GM18507 (cell line): Measurements from ENCODE around the gene FGF12.

Source experiments
- DNase-seq: peaks from one replicate; pipeline ENCODE4 v3.0.0; 2011; ENCODE audit warnings: low read depth; ENCODE audit not compliant: insufficient read length; ENCODE audit errors: extremely low spot score
- FAIRE-seq: peaks from 2 replicates; lab custom pipeline; 2011; peaks lifted over from hg19 to GRCh38; lab: Jason Lieb, UNC

FGF12 gene

GRCh38 chr3:192174283-192174682 is 553.1 kb downstream of the FGF12 start:
- DNase-seq, result no peak

GRCh38 chr3:192171213-192171612 is 556.1 kb downstream of the FGF12 start:
- FAIRE-seq, result no peak
- DNase-seq, result no peak

More at GRCh38 chr3:192174283-192174682, 553.1 kb downstream of the FGF12 start:
- no peak for FAIRE-seq

GRCh38 chr3:192170659-192171058 is 556.7 kb downstream of the FGF12 start:
- FAIRE-seq, result no peak

DNA sequence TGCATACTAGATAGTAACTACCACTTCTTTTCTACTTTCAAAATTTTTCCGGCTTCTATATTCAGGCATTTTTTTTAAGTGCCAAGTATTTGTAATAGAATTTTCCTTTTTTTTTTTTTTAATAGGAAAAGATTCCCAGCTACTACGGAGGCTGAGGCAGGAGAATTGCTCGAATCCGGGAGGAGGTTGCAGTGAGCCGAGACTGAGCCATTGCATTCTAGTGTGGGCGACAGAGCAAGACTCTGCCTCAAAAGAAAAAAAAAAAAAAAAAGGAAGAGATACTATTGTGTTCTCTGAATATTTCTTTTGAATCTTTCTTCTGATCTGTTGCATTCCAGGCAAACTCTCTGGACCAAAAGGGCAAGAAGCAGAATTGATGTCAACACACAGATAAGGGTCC is 557.3 kb downstream of the FGF12 start:
- DNase-seq (no peak), FAIRE-seq (no peak)

More at GRCh38 chr3:192170659-192171058, 556.7 kb downstream of the FGF12 start:
- DNase-seq, result no peak

GRCh38 chr3:192169332-192169915 is 557.9 kb downstream of the FGF12 start:
- FAIRE-seq (no peak), DNase-seq (no peak)

DNA sequence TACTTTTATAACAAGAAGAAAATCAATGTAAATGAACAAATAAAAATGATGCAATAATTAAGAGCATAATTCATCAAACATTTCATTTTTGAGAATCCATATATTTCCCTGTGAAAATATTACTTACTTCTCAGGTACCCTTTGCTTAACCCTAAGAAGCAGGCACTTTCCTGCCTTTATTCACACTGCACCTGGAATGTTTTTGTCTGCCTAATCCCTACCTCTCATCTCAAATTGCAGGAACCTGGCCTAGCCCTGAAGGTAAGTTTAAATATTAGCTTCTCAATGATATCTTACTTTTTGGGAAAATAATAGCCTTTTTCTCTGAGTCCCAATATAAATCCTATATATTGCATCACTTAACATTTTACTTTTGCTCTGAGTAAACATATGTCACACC is 559.1 kb downstream of the FGF12 start:
- DNase-seq (no peak), FAIRE-seq (no peak)

- DNase-seq (no peak), FAIRE-seq (no peak)
These were observed 561.8 kb downstream of the FGF12 start for GRCh38 chr3:192165552-192165951.

- FAIRE-seq, result no peak
These were observed 565.7 kb downstream of the FGF12 start for GRCh38 chr3:192161661-192162060.

DNA sequence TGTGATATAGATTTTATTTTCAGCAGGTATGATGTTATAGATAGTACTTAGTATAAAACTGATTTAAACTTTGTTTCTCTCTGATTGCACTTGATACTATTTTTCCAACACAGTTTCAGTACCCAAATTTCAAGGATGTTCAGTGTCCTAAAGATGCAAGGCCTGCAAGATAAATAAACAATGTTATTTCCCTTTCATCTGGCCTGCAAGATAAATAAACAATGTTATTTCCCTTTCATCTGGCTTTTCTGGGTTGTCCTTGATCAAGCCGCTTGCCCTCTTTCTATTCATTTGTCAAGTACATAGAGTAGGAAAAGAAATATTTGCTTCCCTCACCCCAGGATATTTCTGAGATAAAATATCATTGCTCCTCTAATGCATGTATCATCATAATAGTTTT is 571.0 kb downstream of the FGF12 start:
- DNase-seq (no peak), FAIRE-seq (no peak)

More at GRCh38 chr3:192161661-192162060, 565.7 kb downstream of the FGF12 start:
- DNase-seq, result no peak

- no peak for DNase-seq
- no peak for FAIRE-seq
These were observed 572.1 kb downstream of the FGF12 start for GRCh38 chr3:192155194-192155593.

DNA sequence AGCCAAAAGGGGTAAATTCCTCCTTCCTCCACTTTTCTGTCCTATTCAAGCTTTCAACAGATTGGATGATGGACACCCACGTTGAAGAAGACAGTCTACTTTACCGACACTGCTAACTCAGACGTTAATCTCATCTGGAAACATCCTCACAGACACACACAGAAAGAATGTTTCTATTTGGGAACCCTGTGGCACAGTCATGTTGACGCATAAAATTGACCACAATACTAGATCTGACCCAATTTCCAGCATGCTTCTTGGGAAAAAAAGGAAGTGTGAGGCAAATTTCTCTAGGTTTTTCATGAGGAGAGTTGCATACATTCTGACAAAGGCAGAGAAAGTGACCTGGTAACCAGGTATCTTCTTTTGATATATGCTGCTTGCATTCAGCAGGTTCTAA is 594.1 kb downstream of the FGF12 start:
- DNase-seq (no peak), FAIRE-seq (no peak)

- DNase-seq, result no peak
- FAIRE-seq, result peak; percentile 76
These were observed 596.7 kb downstream of the FGF12 start for GRCh38 chr3:192130534-192131132.

- no peak for DNase-seq
- FAIRE-seq, result no peak
These were observed 597.8 kb downstream of the FGF12 start for GRCh38 chr3:192129586-192129985.

DNA sequence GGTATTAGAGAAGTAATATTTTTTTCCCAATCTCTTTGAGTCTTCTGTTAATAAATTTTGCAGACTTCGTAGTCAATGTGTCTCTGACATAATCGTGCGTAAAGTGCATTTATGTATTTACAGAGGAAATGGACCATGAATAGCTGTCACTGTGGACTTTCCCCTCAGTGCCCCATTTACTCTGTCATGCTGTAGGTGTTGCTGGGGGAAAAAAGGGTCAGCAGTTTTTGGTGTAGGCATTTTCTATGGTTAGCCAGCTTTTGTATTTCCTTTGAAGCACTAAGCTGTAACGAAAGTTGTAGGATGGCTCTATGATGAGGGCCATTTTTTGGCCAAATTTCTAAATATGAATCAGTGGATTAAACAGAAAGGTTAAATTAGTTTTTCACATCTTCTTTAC is 598.4 kb downstream of the FGF12 start:
- FAIRE-seq (peak; percentile 87), DNase-seq (no peak)

DNA sequence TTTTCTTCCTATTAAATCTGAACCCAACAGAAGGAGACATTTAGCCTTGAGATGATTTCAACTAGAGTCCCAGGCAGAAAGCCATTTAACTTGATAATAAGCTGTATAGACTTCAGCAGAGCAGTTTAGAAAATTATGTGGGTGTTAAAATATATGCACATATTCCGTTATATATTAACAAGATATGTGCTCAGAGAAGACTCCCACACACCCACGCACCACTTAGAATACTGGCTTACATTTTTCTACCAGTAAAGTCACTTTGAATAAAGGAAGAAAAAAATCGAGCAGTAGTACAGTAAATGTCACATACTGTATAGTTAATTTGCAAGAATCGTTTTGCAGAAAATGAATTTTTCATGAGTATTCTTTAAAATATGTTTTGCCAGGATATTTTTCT is 599.3 kb downstream of the FGF12 start:
- peak; percentile 74 for FAIRE-seq
- DNase-seq, result no peak

GRCh38 chr3:192122832-192123594 is 604.3 kb downstream of the FGF12 start:
- no peak for DNase-seq
- peak; percentile 87 for FAIRE-seq

DNA sequence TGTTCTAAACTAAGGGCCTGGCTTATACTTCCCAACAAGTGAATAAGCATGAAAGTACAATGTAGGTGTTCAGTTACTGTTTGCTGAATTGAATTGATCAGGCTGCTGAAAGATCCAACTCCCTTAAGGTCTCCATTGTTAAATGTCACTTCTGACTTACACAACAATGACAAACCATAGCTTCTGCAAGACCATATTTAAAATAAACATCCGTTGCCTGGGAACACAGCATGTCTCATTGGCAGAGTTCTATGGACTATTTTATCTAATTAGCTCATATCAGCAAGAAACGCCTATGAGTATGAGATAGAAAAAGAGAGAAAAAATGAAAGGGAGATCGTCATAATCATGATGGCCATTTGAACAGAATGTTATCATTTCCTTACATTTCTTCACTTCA is 605.4 kb downstream of the FGF12 start:
- peak; percentile 33 for FAIRE-seq
- no peak for DNase-seq

DNA sequence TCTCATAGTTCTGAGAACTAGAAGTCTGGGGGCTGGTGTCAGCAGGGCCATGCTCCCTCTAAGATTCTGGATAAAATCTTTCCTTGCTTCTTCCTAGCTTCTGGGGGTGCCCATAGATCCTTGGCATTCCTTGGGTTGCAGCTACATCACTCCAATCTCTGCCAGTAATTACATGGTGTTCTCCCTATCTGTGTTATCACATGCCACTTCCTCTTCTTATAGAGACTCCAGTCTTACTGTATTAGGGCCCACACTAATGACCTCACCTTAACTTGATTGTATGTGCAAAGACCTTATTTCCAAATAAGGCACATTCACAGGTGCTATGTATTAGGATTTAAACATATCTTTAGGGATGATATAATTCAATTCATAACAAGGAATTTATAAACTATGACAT is 618.5 kb downstream of the FGF12 start:
- DNase-seq (no peak), FAIRE-seq (no peak)

DNA sequence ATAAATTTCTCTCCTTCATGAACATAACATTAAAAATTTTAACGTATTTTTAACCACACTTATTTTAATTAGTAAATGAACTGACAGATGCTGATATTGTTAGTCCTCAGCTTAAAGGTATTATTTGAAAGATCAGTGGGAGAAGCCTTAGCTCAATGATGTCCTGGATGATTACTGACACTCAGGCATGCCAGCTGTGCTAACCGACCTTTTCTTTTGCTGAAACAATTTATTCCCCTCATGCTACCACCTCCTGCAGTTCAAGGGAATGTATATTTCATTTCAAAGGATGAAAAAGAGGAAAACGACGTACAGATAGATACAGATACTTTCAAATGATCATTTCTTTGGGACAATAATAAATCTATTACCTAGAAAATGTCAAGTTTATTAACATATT is 620.8 kb downstream of the FGF12 start:
- no peak for FAIRE-seq
- no peak for DNase-seq

- no peak for DNase-seq
- FAIRE-seq, result peak; percentile 59
These were observed 634.8 kb downstream of the FGF12 start for GRCh38 chr3:192092388-192093005.
